ENCODE results near the gene GABPB1.

GRCh38 chr15:50390554-50391264, 35.7 kb upstream of the GABPB1 start:
- no peak for TF ChIP-seq POLR2A (IDR thresholded peaks at IDR 0.05)
- TF ChIP-seq CTCF (IDR thresholded peaks at IDR 0.05), result no peak
